Left ventricle myocardium inferior (tissue), 1 donor: ENCODE data around the gene PYGM. TPM values are rescaled to one million over a fixed set of nuclear protein-coding genes. Genes with fewer than 3 reads are reported as not detected.

Experiments
- DNase-seq: peaks from one replicate; pipeline ENCODE4 v3.0.0-alpha.2; 2020
- H3K27ac ChIP-seq: fragments of 200-600 bp; replicated peaks from 2 replicates; pipeline ENCODE4 v1.8.0; 2021
- H3K27me3 ChIP-seq: fragments of 200-600 bp; 2 replicates; pipeline ENCODE4 v1.8.0; 2021; ENCODE audit warnings: low read depth
- H3K36me3 ChIP-seq: fragments of 200-600 bp; 2 replicates; pipeline ENCODE4 v1.8.0; 2021
- H3K4me1 ChIP-seq: fragments of 200-600 bp; 2 replicates; pipeline ENCODE4 v1.8.0; 2021
- H3K4me3 ChIP-seq: fragments of 200-600 bp; 2 replicates; pipeline ENCODE4 v1.8.0; 2021; ENCODE audit warnings: mild to moderate bottlenecking, moderate library complexity
- H3K9me3 ChIP-seq: fragments of 200-600 bp; replicated peaks from 2 replicates; pipeline ENCODE4 v1.8.0; 2021
- CTCF ChIP-seq: fragments of 200-600 bp; IDR thresholded peaks from 2 replicates; pipeline ENCODE4 v1.8.0; 2021; ENCODE audit warnings: antibody characterized with exemption, mild to moderate bottlenecking, borderline replicate concordance
- intact Hi-C: fragments of 100-400 bp; cut with micrococcal nuclease; formaldehyde crosslinking; loops from one replicate; pipeline ENCODE4 v1.11.0; 2022
- total RNA-seq: library from RNA; stranded (reverse); fragmentation: NEBNext Ultra II Directional; extraction: Animal tissue kit (Norgen Biotek cat#: 25700); gene quantifications from one replicate; pipeline ENCODE4 v1.2.1, GENCODE V29; 2021
- donor health status: DM: no; HTN: yes; CAD: no; lungs with severe emphysema.

PYGM gene
- total RNA-seq, 1 donor from 2014 or later = 89.5 TPM

GRCh38 chr11:64762277-64762673, 2.5 kb upstream of the PYGM start:
- H3K27me3 ChIP-seq = no peaks in the 10 kb centered on the region
- intact Hi-C loops = no loop called here
- H3K27ac ChIP-seq = peak overlapping the region; percentile 89
- no peaks in the 10 kb centered on the region for H3K9me3 ChIP-seq
- no peak for TF ChIP-seq CTCF
- peaks cover 82% of the 10 kb centered on the region for H3K4me1 ChIP-seq
- H3K36me3 ChIP-seq = peaks cover 46% of the 10 kb centered on the region
- DNase-seq = no peak
- H3K4me3 ChIP-seq = no peak overlapping the region

- peaks cover 33% of the 10 kb centered on the region for H3K36me3 ChIP-seq
- no peak for TF ChIP-seq CTCF
- no peak for DNase-seq
- peaks cover 83% of the 10 kb centered on the region for H3K4me1 ChIP-seq
- H3K4me3 ChIP-seq = no peak overlapping the region
- H3K9me3 ChIP-seq = no peaks in the 10 kb centered on the region
- no peaks in the 10 kb centered on the region for H3K27me3 ChIP-seq
- peak overlapping the region; percentile 89 for H3K27ac ChIP-seq
- intact Hi-C loops = no loop called here
Observed at GRCh38 chr11:64760759-64761420, 1.1 kb upstream of the PYGM start.

GRCh38 chr11:64759131-64759721, 548 bp downstream of the PYGM start:
- peak overlapping the region; percentile 89 for H3K27ac ChIP-seq
- no peak for DNase-seq
- H3K4me1 ChIP-seq = peaks cover 66% of the 10 kb centered on the region
- intact Hi-C loops = no loop called here
- H3K9me3 ChIP-seq = no peaks in the 10 kb centered on the region
- no peaks in the 10 kb centered on the region for H3K27me3 ChIP-seq
- peaks cover 16% of the 10 kb centered on the region for H3K36me3 ChIP-seq
- TF ChIP-seq CTCF = no peak
- peak overlapping the region; percentile 69 for H3K4me3 ChIP-seq

DNA sequence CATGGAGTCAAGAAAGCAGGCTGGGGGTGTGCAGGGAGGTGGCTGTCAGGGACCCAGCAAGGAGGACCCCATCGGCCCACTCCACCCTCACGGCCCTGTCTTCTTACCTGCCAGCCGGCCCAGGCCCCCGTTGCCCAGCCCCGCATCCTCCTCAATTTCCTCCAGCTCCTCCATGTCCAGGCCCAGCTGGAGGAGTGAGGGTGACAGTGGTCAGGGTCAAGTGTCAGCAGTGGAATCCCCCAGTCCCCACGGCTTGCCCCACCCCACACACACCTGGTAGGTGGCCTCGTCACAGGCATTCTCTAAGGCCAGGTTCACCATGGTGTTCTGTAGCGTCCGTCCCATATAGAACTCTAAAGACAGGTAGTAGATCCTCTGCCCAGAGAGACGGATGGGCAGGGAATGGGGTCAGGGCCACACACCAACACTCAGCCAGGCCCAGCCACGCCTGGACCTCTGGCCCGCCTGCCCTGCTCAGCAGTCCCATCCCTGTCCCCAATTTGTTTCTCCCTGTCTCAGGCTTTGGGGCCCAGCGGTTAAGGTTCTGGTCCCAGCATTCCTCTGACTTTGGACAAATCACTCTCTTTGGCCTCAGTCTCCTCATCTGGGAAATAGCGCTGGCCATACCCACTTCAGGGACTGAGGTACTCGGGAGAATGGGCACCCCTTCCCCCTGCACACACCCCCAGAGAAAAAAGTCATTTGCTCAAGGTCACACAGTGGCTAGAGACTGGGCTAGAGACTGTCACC, 1.3 kb downstream of the PYGM start:
- H3K27ac ChIP-seq = peak overlapping the region; percentile 89
- intact Hi-C loops = no loop called here
- no peak for DNase-seq

More for the DNA sequence above, 1.3 kb downstream of the PYGM start:
- no peak for TF ChIP-seq CTCF
- H3K4me3 ChIP-seq = peak overlapping the region; percentile 69
- H3K4me1 ChIP-seq = peaks cover 59% of the 10 kb centered on the region
- H3K9me3 ChIP-seq = no peaks in the 10 kb centered on the region
- no peaks in the 10 kb centered on the region for H3K27me3 ChIP-seq
- H3K36me3 ChIP-seq = peaks cover 13% of the 10 kb centered on the region
